CD4-positive, alpha-beta T cell (primary cell): ENCODE results near the gene ABLIM2. TPM values are rescaled to one million over a fixed set of nuclear protein-coding genes. Genes with fewer than 3 reads are reported as not detected.

Experiments
- ATAC-seq: fragments of 200-7000 bp; cut with Tn5 transposase; one replicate; pipeline ENCODE4 v1.10.0; 2022; ENCODE audit warnings: mild to moderate bottlenecking; ENCODE audit not compliant: poor library complexity
- CTCF ChIA-PET: fragments of 350-600 bp; sonication (Branson Sonifier 250); formaldehyde crosslinking; loops from one replicate; lab custom pipeline; 2021; ENCODE audit warnings: antibody characterized with exemption, inconsistent platforms; lab: Charles Lee
- POLR2A ChIA-PET: fragments of 350-600 bp; sonication (Branson Sonifier 250); formaldehyde crosslinking; loops from one replicate; lab custom pipeline; 2021; ENCODE audit warnings: antibody characterized with exemption, inconsistent platforms; lab: Charles Lee
- DNase-seq, 14 experiments: peaks; one replicate each; pipeline ENCODE4 v3.0.0-alpha.2; 2013 to 2020; ENCODE audit warnings: mixed read lengths in 2 of 14
- H3K27ac ChIP-seq, 2 donors: one replicate each; pipeline versions ENCODE4 v1.5.1 to v1.7.0; 2013; ENCODE audit warnings: low read length in 2 of 2, low read depth in 1 of 2, mild to moderate bottlenecking in 1 of 2
- H3K27me3 ChIP-seq, 2 experiments: 1 replicate in 1 of 2; 2 replicates in 1 of 2; pipeline versions ENCODE4 v1.6.1 to v1.7.0; 2013; ENCODE audit warnings: low read length in 2 of 2, control low read depth in 1 of 2, mild to moderate bottlenecking in 1 of 2, moderate library complexity in 1 of 2; ENCODE audit not compliant: insufficient read depth in 2 of 2, control insufficient read depth in 1 of 2
- H3K36me3 ChIP-seq: one replicate; pipeline ENCODE4 v1.6.1; 2013; ENCODE audit warnings: low read length, control low read depth; ENCODE audit not compliant: insufficient read depth
- H3K4me1 ChIP-seq: one replicate; pipeline ENCODE4 v1.6.1; 2013; ENCODE audit warnings: low read length, control low read depth; ENCODE audit not compliant: insufficient read depth
- H3K4me3 ChIP-seq: one replicate; pipeline ENCODE4 v1.5.1; 2013; ENCODE audit warnings: mild to moderate bottlenecking, low read length, moderate library complexity
- H3K9me3 ChIP-seq, 2 experiments: 1 replicate in 1 of 2; 2 replicates in 1 of 2; pipeline versions ENCODE4 v1.6.1 to v1.7.0; 2013; ENCODE audit warnings: low read length in 2 of 2, mild to moderate bottlenecking in 2 of 2, control low read depth in 1 of 2, moderate library complexity in 1 of 2; ENCODE audit not compliant: control insufficient read depth in 1 of 2, insufficient read depth in 1 of 2
- H3K27ac Mint-ChIP-seq: one replicate; pipeline ENCODE4 v1.8.0; 2020; ENCODE audit warnings: mixed read lengths
- H3K27me3 Mint-ChIP-seq: one replicate; pipeline ENCODE4 v1.8.0; 2021; ENCODE audit warnings: mixed read lengths
- H3K36me3 Mint-ChIP-seq: one replicate; pipeline ENCODE4 v1.8.0; 2021; ENCODE audit warnings: low read depth, mixed read lengths
- H3K4me1 Mint-ChIP-seq: one replicate; pipeline ENCODE4 v1.8.0; 2021; ENCODE audit warnings: low read depth, mixed read lengths
- H3K4me3 Mint-ChIP-seq: one replicate; pipeline ENCODE4 v1.8.0; 2020; ENCODE audit warnings: mild to moderate bottlenecking, mixed read lengths
- H3K9me3 Mint-ChIP-seq: one replicate; pipeline ENCODE4 v1.8.0; 2020; ENCODE audit warnings: mixed read lengths
- CTCF ChIP-seq: fragments of 200-600 bp; IDR thresholded peaks from one replicate; pipeline ENCODE4 v1.8.0; 2022; ENCODE audit warnings: antibody characterized with exemption, mild to moderate bottlenecking
- intact Hi-C, 2 experiments: fragments of 100-400 bp; cut with DNase I in 1 of 2; cut with micrococcal nuclease in 1 of 2; formaldehyde crosslinking; loops; one replicate each; pipeline versions ENCODE4 v1.15.1 to v1.9.0; 2023 to 2025; cut with DNase I, micrococcal nuclease
- total RNA-seq, 174 experiments: library from RNA in 2 of 174; stranded (reverse) in 2 of 174; gene quantifications; one replicate each; pipeline ENCODE4 v1.2.3 and lab custom pipeline; 2021 to 2026

Gene ABLIM2
- total RNA-seq, 2 experiments from 2014 or later: 2.5 to 2.7 TPM

- Mint-ChIP-seq H3K4me3 (no peak overlapping the region), H3K4me1 (no peaks in the 10 kb centered on the region), H3K9me3 (no peaks in the 10 kb centered on the region), H3K36me3 (no peaks in the 10 kb centered on the region), H3K27ac (no peak overlapping the region), H3K27me3 (no peaks in the 10 kb centered on the region)
- POLR2A ChIA-PET: no interaction called here
- ATAC-seq (no peak), DNase-seq (no peak)
- intact Hi-C loops: no loop called here
- CTCF ChIA-PET: no interaction called here
- Histone ChIP-seq H3K4me3 (no peak overlapping the region), H3K9me3 (peaks cover 0 to 17% of the 10 kb centered on the region in 2 experiments), H3K36me3 (no peaks in the 10 kb centered on the region), H3K27me3 (no peaks in the 10 kb centered on the region), H3K4me1 (no peaks in the 10 kb centered on the region), H3K27ac (no peak overlapping the region)
- TF ChIP-seq CTCF: no peak
These were observed 25.5 kb downstream of the ABLIM2 start for GRCh38 chr4:8132947-8133705.

- Histone ChIP-seq H3K4me1 (no peaks in the 10 kb centered on the region), H3K9me3 (peaks cover 0 to 12% of the 10 kb centered on the region in 2 experiments), H3K27me3 (no peaks in the 10 kb centered on the region), H3K36me3 (no peaks in the 10 kb centered on the region), H3K4me3 (no peak overlapping the region), H3K27ac (no peak overlapping the region)
- intact Hi-C loops: no loop called here
- no peaks in the 10 kb centered on the region for H3K4me1 Mint-ChIP-seq
- ChIA-PET CTCF (no interaction called here), POLR2A (no interaction called here)
- ATAC-seq (no peak), DNase-seq (no peak)
- no peaks in the 10 kb centered on the region for H3K9me3 Mint-ChIP-seq
- no peaks in the 10 kb centered on the region for H3K36me3 Mint-ChIP-seq
- TF ChIP-seq CTCF: no peak
- H3K27me3 Mint-ChIP-seq: no peaks in the 10 kb centered on the region
- H3K27ac Mint-ChIP-seq: no peak overlapping the region
- H3K4me3 Mint-ChIP-seq: no peak overlapping the region
These were observed 26.2 kb downstream of the ABLIM2 start for GRCh38 chr4:8132400-8132799.

GRCh38 chr4:8131826-8132225, 26.8 kb downstream of the ABLIM2 start:
- no peaks in the 10 kb centered on the region for H3K36me3 Mint-ChIP-seq
- H3K27ac Mint-ChIP-seq: no peak overlapping the region
- H3K9me3 Mint-ChIP-seq: no peaks in the 10 kb centered on the region
- Histone ChIP-seq H3K27me3 (no peaks in the 10 kb centered on the region), H3K27ac (no peak overlapping the region), H3K9me3 (peaks cover 0 to 9% of the 10 kb centered on the region in 2 experiments), H3K36me3 (no peaks in the 10 kb centered on the region), H3K4me1 (no peaks in the 10 kb centered on the region), H3K4me3 (no peak overlapping the region)
- no peaks in the 10 kb centered on the region for H3K27me3 Mint-ChIP-seq
- intact Hi-C loops: no loop called here
- no peak for TF ChIP-seq CTCF
- ATAC-seq (no peak), DNase-seq (no peak)
- POLR2A ChIA-PET: no interaction called here
- no peak overlapping the region for H3K4me3 Mint-ChIP-seq
- no peaks in the 10 kb centered on the region for H3K4me1 Mint-ChIP-seq
- CTCF ChIA-PET: no interaction called here
